Stimulated activated naive CD4-positive, alpha-beta T cell (primary cell): ENCODE measurements around the gene CD70.
"Not testable (repeated sequence)": the region's sequence is repeated elsewhere in the genome, so short reads cannot be mapped to it uniquely, and the experiment has no call there.

Experiments
- DNase-seq, 6 experiments: peaks; one replicate each; lab custom pipeline; 2025; lab: John Stamatoyannopoulos, UW

CD70 gene

DNA sequence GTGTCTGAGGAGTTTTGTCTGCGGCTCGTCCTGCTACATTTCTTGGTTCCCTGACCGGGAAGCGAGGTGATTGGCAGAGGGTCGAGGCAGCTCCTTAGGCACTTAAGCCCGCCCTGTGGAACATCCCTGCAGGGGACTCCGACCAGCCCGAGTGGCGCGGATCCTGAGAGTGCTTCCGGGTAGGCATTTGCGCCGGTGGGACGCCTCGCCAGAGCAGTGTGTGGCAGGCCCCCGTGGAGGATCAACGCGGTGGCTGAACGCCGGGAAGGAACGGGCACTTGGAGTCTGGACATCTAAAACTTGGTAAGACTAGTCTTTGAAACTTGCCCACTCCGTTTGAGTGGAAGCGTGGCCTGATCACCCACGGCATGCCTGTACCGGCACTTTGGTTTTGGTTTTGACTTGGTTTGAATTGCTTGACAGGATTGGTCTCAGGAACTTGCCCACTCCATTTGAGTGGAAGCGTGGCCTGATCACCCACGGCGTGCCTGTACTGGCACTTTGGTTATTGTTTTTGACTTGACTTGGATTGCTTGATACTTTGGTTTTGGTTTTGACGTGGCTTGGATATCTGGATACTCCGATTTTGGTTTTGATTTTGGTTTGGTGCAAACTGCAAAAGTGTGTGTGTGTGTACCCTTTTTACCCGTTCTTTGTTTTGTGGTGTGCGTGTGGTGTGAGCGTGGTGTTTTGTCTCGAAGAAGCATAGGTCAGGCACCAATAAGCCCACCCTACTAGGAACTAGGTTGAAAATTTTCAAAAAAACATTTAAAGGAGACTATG lies 6.7 kb upstream of the CD70 start:
- not testable (repeated sequence) for DNase-seq

DNA sequence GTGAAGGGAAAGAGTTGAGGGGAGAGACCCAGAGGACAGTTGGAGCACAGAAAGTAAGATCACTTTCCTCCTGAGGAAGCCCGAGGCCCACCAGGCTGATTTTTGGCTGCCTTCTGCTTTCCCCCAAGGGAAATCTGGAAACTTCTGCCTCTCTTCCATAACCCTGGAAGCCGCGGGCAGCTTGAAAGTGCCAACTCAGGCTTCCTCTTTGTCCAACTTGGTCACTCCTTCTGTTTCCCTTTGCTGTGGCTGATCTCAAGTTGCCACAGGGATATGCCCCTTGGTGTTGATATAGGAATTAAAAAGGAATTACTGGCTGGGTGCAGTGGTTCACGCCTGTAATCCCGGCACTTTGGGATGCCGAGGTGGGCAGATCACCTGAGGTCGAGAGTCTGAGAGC lies 5.7 kb upstream of the CD70 start:
- no peak for DNase-seq

DNA sequence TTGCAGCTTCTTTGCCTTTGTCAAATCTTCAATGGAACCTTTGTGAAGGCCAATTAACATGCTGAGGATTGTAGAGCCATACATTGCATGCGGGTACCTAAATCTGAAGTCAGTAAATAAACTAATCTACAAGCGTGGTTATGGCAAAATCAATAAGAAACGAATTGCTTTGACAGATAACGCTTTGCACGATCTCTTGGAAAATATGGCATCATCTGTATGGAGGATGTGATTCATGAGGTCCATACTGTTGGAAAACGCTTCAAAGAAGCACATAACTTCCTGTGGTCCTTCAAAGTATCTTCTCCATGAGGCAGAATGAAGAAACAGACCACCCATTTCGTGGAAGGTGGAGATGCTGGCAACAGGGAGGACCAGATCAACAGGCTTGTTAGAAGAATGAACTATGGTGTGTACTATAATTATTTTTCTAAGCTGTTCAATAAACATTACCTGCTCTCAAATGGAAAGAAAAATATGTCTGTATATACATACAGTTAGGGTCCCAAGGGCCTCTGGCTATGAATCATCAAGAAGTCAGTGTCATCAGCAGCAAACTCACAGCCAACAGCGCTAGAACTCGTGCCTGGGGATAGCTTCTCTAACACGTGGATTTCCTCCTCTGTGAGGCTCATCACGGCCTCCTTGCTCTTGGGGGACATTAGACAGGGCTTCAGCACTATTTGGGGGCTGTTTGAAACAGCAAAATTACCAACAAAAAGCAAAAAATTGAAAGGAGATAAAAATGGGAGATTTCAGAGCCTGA lies 2.9 kb upstream of the CD70 start:
- no peak for DNase-seq

DNA sequence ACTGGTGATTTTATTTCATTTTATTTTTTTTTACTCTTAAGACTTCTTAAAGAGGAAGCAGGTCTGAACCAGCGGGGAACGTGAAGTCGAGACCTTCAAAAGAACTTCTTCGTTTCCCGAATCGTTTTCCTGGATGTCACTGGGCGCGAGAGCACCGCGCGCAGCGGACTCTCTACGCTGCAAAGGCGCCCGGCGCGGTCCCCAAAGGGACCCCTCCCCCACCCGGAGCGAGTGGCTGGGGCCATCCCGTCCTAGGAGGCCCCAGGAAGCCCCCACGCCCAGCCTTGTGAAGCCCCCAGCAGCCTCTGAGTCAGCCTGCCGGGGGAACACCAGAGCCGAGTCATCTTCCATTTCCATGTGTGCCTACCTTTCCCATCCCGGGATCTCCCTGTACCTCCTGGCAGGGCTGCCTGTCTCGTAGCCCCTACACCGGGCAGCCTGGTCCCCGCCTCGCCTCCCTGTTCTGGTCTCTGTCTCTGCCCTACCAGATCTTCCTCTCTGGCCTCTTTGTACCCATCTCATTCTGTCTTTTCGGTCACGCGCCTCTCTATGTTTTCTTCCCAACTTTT lies 608 bp downstream of the CD70 start:
- no peak for DNase-seq

DNA sequence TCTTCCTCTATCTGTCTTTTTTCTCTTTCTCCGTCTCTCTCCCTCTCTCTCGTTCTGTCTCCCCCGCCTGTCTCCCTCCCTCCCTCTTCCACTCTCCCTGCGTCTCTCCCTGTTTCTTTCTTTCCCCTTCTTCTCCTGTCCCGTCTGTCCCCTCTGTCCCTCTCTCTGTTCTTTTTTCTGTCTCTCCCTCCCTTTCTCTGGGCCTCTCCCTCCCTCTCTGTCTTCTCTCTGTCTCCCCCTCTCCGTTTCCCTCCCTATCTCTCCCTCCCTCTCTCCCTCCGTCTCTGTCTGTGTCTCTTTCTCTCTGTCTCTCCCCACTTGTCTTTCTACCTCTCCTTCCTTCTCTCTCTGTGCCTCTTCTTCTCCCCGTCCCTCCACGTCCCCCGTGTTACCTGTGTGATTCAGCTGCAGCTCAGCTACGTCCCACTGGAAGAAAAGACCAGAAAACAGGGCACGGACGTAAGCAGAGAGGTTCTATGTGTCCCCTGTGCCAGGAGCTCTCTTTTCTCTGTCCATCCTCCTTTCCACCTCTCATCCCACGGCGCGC lies 1.2 kb downstream of the CD70 start:
- DNase-seq, result no peak

DNA sequence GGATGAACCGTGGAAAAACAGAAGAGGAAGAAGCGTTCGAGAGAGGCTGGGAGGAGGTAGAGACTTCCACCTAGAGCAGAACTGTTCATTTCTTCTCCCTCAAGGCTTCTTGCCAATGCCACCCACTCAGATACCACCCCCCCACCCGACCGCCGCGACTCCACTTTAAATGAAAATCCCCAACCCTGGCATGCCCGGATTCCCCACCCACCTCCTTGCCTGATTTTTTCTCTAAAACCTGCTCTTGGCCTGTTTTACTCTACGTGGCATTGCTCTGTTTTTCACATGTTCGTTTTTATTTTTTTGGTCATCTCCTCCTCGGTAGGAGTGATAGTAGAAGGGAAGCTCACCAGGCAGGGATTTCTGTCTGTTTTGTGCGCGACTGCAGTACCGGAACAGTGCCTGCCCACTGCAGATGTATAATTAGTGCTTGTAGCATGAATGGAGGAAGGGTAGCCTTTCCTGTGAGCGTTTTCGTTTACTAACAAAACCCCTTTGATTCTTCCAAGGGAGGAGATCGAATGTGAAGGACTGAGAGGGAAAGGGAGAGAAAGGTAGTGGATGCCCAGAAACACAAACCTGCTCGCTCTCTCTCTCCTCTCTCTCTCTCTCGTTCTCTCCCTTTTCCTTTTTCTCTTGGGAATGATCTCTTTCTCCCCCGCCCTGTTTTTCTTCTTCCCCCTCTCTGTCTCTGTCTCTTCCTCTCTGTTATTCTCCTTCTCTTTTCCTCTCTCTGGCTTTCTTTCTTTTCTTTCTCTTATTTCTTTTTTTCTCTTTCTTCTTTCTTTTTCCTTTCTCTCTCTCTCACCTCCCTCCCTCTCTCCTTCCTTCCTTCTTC lies 2.2 kb downstream of the CD70 start:
- no peak for DNase-seq

DNA sequence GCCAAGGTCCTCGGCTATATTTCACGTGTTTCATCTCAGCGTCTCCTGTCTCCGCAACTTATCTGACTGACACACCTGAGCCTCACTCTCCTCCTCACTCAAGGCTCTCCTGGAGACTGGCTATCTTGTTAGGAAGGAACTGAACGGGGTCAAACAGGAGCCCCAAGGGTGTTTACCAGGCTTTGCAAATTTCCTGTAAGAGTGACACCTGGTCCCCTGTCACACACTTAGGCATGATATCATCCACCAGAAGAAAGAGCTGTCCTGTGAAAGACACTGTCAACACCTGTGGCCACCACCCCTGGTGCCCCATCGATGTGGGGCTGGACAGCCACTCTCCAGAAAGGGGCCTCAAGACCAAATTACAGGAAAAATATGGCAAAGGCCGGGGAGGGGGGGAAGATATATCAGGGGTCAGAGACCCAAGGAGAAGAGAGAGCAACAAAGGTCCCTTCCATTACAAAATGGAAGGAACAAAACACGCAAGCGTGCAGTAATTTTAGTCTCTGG lies 2.9 kb downstream of the CD70 start:
- no peak for DNase-seq

DNA sequence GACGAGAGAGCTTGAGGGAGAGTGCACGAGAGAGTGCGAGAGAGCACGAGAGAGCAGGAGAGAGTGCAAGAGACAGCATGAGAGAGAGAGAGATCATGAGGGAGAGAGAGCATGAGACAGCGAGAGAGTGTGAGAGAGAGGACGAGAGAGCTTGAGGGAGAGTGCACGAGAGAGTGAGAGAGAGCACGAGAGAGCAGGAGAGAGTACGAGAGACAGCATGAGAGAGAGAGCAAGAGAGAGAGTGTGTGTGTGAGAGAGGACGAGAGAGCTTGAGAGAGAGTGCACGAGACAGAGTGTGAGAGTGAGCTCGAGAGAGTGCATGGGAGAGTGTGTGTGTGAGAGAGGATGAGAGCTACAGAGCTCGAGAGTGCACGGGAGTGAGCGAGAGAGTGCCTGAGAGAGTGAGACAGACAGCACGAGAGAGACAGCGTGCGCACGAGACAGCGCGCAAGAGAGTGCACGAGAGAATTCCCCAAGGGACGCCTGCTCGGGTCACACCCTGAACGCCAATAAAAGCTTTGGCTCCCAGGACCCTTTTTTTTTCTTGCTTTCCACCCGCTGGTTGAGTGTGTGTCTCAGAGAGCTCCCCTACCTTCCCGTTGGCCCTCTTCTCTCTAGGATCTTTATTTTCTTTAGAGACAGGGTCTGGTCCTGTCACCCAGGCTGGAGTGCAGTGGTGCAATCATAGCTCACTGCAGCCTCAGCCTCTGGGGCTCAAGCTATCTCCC lies 3.7 kb downstream of the CD70 start:
- no peak for DNase-seq

DNA sequence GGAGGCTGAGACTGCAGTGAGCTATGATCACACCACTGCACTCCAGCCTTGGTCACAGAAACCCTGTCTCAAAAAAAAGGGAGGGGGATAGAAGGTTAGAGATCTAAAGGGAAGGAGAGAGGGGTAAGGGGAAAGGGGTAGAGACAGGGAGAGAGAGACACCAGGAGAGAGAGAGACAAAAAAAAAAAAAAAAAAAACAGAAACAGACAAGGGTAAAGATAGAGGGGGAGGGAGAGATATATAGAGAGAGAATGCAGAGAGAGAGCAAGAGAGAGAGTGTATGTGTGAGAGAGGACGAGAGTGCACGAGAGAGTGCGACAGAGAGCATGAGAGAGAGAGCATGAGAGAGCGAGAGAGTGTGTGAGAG lies 4.2 kb downstream of the CD70 start:
- DNase-seq, result no peak

DNA sequence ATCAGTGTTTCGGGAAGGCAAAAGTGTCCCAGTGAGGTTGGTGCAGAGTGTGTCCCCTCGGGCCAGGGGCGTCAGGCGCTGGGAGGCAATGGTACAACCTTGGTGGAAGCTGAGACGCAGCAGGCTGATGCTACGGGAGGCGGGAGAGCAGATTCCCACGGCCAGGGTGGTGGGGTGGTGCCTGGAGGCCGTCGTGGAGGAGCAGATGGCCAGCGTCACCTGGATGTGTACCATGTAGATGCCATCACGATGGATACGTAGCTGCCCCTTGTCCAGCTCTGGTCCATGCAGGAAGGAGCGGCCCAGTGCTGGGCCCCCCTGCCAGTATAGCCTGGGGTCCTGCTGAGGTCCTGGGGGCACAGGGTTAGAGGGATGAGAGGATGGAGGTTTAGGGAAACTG lies 4.9 kb downstream of the CD70 start:
- DNase-seq, result no peak

DNA sequence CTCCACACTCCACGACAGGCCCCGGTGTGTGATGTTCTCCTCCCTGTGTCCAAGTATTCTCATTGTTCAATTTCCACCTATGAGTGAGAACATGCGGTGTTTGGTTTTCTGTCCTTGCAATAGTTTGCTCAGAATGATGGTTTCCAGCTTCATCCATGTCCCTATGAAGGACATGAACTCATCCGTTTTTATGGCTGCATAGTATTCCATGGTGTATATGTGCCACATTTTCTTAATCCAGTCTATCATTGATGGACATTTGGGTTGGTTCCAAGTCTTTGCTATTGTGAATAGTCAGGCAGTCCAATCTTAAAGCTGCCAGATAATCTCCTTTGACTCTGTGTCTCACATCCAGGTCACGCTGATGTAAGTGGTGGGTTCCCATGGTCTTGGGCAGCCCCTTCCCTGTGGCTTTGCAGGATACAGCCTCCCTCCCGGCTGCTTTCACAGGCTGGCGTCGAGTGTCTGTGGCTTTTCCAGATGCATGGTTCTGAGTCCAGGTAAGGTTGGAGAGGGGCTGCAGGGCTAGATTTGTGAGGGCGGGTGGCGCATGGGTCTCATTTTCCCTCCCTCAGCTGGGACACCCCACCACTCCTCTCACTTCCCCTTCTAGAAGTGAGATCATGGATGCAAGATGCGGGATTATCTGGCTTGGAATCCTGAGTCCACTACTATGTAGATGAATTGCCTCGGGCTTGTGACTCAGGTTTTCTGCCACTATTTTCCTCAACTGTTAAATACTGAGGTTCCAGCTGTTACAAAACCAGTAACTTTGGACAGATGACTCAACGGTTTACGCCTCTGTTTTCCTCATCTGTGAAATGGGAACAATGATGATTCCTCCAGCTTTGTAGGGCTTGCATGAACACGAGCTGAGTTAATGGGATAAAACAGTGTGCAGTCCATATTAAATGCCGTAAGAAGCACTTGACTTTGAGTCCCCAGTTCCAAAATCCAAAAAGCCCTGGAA lies 8.2 kb downstream of the CD70 start:
- DNase-seq, result not testable (repeated sequence)

DNA sequence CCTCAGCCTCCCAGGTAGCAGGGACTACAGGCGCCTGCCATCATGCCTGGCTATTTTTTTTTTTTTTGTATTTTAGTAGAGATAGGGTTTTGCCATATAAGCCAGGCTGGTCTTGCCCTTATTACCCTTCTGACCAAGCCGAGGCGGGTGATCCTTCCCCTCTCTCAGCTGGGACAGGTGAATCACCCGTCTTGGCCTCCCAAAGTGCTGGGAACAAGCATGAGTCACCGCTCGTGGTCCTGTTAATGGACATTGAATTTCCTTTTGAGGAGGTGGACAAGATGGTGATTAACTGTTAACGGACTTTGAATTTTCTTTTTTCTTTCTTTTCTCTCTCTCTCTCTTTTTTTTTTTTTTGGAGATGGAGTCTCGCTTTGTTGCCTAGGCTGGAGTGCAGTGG lies 10.6 kb downstream of the CD70 start:
- no peak for DNase-seq

DNA sequence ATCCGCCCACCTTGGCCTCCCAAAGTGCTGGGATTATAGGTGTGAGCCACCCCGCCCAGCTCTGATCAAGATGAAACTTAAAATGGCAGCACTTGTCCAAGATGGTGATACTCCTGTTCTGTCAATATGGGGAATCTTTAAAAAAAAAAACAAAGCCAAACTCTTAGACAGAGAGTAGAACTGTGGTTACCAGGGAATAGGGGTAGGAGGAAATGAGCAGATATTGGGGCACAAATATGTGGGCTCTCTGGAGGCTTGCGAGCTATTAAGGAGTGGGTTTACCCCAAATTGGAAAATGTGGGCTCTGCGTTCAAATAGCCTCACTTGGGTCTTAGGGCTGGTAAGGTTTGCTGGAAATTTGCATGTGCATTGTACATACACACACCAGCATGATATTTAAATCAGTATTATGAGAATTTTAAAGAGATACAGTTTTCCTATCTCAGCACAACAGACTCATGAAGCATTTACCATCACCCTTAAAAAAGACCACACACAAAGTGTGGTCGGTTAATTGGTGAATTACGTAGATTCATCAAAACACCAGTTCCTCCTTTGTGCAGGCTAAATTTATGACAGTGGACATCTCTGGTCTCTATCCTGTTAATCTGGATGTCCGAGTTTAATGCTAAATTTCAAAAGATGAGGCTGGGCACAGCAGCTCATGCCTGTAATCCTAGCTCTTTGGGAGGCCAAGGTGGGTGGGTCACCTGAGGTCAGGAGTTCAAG lies 11.3 kb downstream of the CD70 start:
- no peak for DNase-seq

DNA sequence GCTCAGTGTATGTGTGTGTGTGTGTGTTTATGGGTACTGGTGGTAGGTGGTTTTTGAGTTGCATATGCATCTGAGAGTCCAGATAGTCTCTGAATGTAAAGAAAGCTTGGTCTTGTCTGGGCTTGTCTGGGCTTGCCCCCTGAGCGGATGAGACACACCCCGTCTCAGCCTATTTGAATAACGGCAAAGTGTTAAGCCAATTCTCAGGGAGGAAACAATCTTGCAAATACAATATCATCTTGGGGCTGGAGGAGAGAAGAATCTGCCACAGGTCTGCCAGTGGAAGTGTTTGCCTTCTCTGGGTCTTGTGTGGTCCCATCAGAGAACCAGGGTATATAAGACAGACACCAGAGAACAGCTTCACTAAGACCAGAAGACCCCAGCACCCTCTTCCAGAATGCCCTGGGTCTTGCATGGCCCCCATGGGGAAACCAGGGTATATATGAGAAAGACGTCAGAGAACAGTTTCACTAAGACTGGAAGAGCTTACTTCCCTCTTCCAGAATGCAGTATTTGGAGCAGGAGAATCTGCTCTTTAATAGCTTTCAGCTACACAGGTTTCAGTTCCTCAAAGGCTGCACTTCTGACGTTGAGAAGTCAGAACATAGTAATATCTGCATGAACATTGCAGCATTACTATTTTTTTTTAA lies 13.3 kb downstream of the CD70 start:
- DNase-seq, result no peak

DNA sequence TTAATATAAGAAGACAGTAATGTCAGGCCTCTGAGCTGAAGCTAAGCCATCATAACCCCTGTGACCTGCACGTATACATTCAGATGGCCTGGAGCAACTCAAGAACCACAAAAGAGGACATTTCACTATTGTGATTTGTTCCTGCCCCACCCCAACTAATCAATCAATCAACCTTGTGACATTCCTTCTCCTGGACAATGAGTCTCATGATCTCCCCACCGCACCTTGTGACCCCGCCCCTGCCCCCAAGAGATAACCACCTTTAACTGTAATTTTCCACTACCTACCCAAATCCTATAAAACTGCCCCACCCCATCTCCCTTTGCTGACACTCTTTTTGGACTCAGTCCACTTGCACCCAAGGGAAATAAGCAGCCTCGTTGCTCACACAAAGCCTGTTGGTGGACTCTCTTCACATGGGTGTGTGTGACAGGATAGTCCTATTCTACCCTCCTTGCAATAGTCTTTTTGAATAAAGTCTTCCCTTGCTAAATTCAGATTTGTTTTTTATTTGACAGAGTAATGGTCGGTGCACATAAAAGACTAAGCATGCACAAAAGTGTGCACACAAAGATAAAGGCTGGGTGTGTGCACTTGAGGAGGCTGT lies 14.0 kb downstream of the CD70 start:
- no peak for DNase-seq

DNA sequence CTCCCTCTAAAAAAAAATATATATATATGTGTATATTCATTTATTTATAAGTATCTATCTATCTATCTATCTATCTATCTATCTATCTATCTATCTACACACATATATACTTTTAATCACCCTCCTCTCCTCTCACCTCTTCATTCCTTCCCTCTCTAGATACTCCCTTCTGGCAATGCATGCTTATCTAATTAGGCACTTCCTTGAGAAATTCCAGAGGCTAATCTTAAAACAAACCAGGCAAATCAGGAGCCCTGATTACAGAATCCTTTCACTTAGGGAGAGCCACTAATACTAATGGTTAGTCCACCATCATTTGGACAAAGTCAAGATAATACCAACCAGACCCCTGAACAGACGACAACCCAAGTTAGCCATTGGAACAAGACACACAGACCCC lies 17.6 kb downstream of the CD70 start:
- no peak for DNase-seq

DNA sequence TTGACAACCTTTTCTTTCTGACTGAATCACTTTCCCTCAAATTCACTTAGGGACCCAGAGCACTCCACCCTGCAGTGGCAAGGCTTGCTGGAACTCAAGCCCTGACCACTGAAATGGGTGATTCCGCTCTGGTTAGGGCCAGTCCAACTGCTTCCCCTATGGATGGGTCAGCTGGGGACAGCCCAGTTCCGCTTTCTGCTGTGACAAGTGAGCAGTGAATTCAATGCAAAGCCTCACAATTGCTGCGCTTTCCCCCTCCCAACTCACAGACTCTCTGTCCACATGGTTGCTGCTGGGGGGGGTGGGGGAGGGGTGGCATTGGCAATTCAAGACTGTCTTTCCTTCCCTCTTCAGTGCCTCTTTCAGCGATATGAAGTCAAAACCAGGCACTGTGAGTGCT lies 18.7 kb downstream of the CD70 start:
- DNase-seq, result no peak

DNA sequence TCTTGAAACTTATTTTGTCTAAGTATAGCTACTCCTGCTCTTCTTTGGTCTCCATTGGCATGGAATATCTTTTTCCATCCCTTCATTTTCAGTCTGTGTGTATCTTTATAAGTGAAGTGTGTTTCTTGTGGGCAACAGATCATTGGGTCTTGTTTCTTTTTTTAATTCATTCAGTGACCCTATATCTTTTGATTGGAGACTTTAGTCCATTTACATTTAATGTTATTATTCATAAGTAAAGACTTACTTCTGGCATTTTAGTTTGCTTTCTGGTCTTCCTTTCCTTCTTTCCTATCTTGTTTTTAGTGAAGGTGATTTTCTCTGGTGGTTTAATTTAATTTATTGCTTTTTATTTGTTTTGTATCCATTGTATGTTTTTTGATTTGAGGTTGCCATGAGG lies 19.8 kb downstream of the CD70 start:
- no peak for DNase-seq
